Panc1 (cell line): ENCODE results near the gene CFAP77. TPM values are rescaled to one million over a fixed set of nuclear protein-coding genes. Genes with fewer than 3 reads are reported as not detected.

Experiments used
- ATAC-seq: fragments of 200-7000 bp; cut with Tn5 transposase; 2 replicates; pipeline ENCODE4 v1.9.1; 2020; ENCODE audit warnings: mild to moderate bottlenecking, moderate library complexity
- BruUV-seq: library from RNA; stranded (reverse); fragments of 400-500 nt; replicated peaks from 2 replicates; lab custom pipeline; 2021; lab: Mats Ljungman, UMichigan
- CTCF ChIA-PET: fragments of 300-600 bp; sonication (Branson Sonifier 250); formaldehyde crosslinking; loops from one replicate; lab custom pipeline; 2022; ENCODE audit warnings: antibody characterized with exemption; lab: Charles Lee
- POLR2A ChIA-PET: fragments of 300-600 bp; sonication (Branson Sonifier 250); formaldehyde crosslinking; loops from one replicate; lab custom pipeline; 2022; ENCODE audit warnings: antibody characterized with exemption; lab: Charles Lee
- DNase-seq: peaks from one replicate; pipeline ENCODE4 v3.0.0-alpha.2; 2010; ENCODE audit warnings: low read depth, low spot score
- H3K27ac ChIP-seq: 2 replicates; pipeline ENCODE4 v1.5.1; 2011; ENCODE audit warnings: mild to moderate bottlenecking, low read length, inconsistent platforms
- H3K27me3 ChIP-seq: fragments of 200-500 bp; sonication (Bioruptor generic); 2 replicates; pipeline ENCODE4 v1.6.0; 2014; ENCODE audit warnings: low read length, inconsistent platforms; ENCODE audit not compliant: control insufficient read depth, insufficient read depth
- H3K36me3 ChIP-seq: fragments of 200-500 bp; sonication (Bioruptor generic); 2 replicates; pipeline ENCODE4 v1.5.1; 2014; ENCODE audit warnings: inconsistent platforms, mild to moderate bottlenecking, low read length, moderate library complexity; ENCODE audit not compliant: control insufficient read depth, insufficient read depth
- H3K4me1 ChIP-seq: 2 replicates; pipeline ENCODE4 v1.5.1; 2011; ENCODE audit warnings: inconsistent platforms, mild to moderate bottlenecking, low read length, moderate library complexity; ENCODE audit not compliant: control insufficient read depth, insufficient read depth
- H3K4me3 ChIP-seq, 2 experiments: 2 replicates each; pipeline ENCODE4 v1.5.1; 2011 to 2012; ENCODE audit warnings: low read depth in 2 of 2, low read length in 2 of 2, mild to moderate bottlenecking in 2 of 2, inconsistent platforms in 1 of 2, moderate library complexity in 1 of 2
- H3K9me3 ChIP-seq: fragments of 200-500 bp; sonication (Bioruptor generic); 2 replicates; pipeline ENCODE4 v1.5.1; 2014; ENCODE audit warnings: low read depth, mild to moderate bottlenecking, inconsistent platforms, low read length, moderate library complexity; ENCODE audit not compliant: control insufficient read depth, insufficient read depth
- POLR2AphosphoS5 ChIP-seq: IDR thresholded peaks from 2 replicates; pipeline ENCODE4 v1.6.1; 2012; ENCODE audit warnings: mild to moderate bottlenecking, low read depth, low read length, moderate library complexity
- SIN3A ChIP-seq: IDR thresholded peaks from 2 replicates; pipeline ENCODE4 v1.6.1; 2012; ENCODE audit warnings: low read depth, mild to moderate bottlenecking, low read length, moderate library complexity, borderline replicate concordance; ENCODE audit not compliant: insufficient read depth
- TCF7L2 ChIP-seq: IDR thresholded peaks from 2 replicates; pipeline ENCODE4 v1.6.1; 2011; ENCODE audit warnings: mild to moderate bottlenecking, low read depth, low read length, inconsistent platforms
- in situ Hi-C: cut with HindIII; loops from 2 replicates; pipeline ENCODE4 v1.10.0; 2016; ENCODE audit warnings: low sequenced_read_pairs, low pct_unique_long_range_greater_than_20kb
- intact Hi-C: fragments of 100-400 bp; cut with micrococcal nuclease; formaldehyde crosslinking; loops from one replicate; pipeline ENCODE4 v1.10.0; 2022; ENCODE audit not compliant: unreplicated experiment
- total RNA-seq: library from RNA; stranded (reverse); gene quantifications from one replicate; pipeline ENCODE4 v1.2.1, GENCODE V29; 2021; ENCODE audit not compliant: unreplicated experiment
- TF ChIP-seq, protein P1 (sequence below): fragments of 450-650 bp; IDR thresholded peaks from 2 replicates; pipeline ENCODE4 v1.5.1; 2017; ENCODE audit warnings: mild to moderate bottlenecking
- TF ChIP-seq, protein P2 (sequence below), 2 experiments: IDR thresholded peaks; 2 replicates each; pipeline ENCODE4 v1.6.1; 2011 to 2012; ENCODE audit warnings: low read depth in 2 of 2, control low read depth in 1 of 2, low read length in 1 of 2, mild to moderate bottlenecking in 1 of 2, moderate library complexity in 1 of 2; ENCODE audit not compliant: insufficient read depth in 1 of 2

Gene CFAP77
- total RNA-seq, 1 experiment from 2014 or later, result not detected

DNA sequence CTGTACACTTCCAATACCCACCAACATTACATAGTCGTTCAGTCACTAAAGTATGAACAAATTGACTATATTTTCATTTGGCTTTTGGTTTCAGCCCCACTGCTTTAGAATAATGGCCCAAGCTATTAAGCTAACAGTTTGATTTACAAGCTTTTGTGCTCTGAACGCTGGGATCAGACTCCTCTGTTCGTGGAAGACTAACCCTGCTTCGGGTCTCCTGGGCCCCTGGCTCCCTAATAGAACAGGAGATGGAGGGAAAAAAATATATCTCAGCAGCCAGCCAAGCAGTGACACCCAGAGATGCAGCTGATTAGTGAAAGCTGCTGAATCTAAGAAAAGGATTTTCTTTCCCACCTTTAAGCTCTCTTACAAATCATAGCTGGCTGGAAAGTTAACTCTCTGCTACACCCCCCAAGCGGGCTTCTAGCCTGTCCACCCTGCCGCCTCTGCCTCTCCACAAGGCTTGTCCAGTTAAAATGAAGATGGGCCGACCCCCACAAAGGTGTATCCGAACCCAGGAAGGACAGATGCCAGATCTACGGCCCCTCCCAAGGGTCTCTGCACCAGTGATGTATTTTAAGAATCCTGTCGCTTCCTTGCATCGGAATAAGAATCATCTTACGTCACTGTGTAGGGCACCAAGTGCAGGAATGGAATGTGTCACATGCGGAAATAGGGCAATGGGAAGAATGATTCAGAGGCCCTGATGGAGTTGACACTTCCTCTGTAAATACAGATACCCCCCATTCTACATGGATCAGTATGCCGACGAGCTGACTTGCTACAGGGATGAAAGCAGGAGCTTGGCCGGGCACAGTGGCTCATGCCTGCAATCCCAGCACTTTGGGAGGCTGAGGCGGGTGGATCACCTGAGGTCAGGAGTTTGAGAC is 139.0 kb downstream of the CFAP77 start:
- H3K4me1 ChIP-seq, result no peaks in the 10 kb centered on the region
- no peaks in the 10 kb centered on the region for H3K36me3 ChIP-seq
- POLR2A ChIA-PET, result no interaction called here
- no peak overlapping the region for H3K4me3 ChIP-seq
- peak; percentile 48 for DNase-seq
- TF ChIP-seq, protein P1, sequence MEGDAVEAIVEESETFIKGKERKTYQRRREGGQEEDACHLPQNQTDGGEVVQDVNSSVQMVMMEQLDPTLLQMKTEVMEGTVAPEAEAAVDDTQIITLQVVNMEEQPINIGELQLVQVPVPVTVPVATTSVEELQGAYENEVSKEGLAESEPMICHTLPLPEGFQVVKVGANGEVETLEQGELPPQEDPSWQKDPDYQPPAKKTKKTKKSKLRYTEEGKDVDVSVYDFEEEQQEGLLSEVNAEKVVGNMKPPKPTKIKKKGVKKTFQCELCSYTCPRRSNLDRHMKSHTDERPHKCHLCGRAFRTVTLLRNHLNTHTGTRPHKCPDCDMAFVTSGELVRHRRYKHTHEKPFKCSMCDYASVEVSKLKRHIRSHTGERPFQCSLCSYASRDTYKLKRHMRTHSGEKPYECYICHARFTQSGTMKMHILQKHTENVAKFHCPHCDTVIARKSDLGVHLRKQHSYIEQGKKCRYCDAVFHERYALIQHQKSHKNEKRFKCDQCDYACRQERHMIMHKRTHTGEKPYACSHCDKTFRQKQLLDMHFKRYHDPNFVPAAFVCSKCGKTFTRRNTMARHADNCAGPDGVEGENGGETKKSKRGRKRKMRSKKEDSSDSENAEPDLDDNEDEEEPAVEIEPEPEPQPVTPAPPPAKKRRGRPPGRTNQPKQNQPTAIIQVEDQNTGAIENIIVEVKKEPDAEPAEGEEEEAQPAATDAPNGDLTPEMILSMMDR, result no peak
- no peak for TF ChIP-seq POLR2AphosphoS5
- TF ChIP-seq, protein P2, sequence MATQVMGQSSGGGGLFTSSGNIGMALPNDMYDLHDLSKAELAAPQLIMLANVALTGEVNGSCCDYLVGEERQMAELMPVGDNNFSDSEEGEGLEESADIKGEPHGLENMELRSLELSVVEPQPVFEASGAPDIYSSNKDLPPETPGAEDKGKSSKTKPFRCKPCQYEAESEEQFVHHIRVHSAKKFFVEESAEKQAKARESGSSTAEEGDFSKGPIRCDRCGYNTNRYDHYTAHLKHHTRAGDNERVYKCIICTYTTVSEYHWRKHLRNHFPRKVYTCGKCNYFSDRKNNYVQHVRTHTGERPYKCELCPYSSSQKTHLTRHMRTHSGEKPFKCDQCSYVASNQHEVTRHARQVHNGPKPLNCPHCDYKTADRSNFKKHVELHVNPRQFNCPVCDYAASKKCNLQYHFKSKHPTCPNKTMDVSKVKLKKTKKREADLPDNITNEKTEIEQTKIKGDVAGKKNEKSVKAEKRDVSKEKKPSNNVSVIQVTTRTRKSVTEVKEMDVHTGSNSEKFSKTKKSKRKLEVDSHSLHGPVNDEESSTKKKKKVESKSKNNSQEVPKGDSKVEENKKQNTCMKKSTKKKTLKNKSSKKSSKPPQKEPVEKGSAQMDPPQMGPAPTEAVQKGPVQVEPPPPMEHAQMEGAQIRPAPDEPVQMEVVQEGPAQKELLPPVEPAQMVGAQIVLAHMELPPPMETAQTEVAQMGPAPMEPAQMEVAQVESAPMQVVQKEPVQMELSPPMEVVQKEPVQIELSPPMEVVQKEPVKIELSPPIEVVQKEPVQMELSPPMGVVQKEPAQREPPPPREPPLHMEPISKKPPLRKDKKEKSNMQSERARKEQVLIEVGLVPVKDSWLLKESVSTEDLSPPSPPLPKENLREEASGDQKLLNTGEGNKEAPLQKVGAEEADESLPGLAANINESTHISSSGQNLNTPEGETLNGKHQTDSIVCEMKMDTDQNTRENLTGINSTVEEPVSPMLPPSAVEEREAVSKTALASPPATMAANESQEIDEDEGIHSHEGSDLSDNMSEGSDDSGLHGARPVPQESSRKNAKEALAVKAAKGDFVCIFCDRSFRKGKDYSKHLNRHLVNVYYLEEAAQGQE (IDR thresholded peaks at IDR 0.05; ENCODE audit: insufficient read depth in 1 of 2, low read depth in 2 of 2, low read length in 1 of 2), result no peak
- TF ChIP-seq TCF7L2, result no peak
- TF ChIP-seq SIN3A, result no peak
- H3K9me3 ChIP-seq, result no peaks in the 10 kb centered on the region
- no peaks in the 10 kb centered on the region for H3K27me3 ChIP-seq
- in situ Hi-C loops, result no loop called here
- CTCF ChIA-PET, result interaction anchor here (0.6 kb wide), 1 partner anchor 263 kb away, joined by 3 read pairs; no protein-coding TSS in a partner anchor
- no peak overlapping the region for H3K27ac ChIP-seq
- intact Hi-C loops, result no loop called here
- no TSS peak for BruUV-seq
- no peak for ATAC-seq

DNA sequence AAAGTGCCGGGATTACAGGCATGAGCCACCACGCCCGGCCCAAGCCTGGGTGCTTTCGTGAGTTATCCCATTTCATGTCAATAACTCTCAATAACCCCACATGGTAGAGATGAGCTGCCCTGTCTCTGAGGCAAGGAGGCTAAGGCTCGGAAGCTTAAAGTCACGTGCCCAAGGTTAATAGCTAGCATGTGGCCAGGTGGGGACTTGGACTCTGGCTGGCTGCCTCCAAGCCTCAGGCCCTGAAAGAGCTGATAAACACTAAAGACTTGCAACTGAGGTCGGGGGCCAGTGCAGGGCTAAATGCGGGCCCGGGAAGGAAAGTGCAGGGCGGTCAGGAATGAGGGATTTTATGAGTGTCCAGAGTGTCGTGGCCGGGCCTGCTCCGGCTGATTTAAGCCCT is 141.5 kb downstream of the CFAP77 start:
- no TSS peak for BruUV-seq
- intact Hi-C loops (no loop called here), in situ Hi-C loops (no loop called here)
- Histone ChIP-seq H3K9me3 (no peaks in the 10 kb centered on the region), H3K27me3 (no peaks in the 10 kb centered on the region), H3K27ac (no peak overlapping the region), H3K4me1 (no peaks in the 10 kb centered on the region), H3K36me3 (no peaks in the 10 kb centered on the region), H3K4me3 (no peak overlapping the region)
- no peak for ATAC-seq
- no peak for DNase-seq
- CTCF ChIA-PET, result no interaction called here
- POLR2A ChIA-PET, result no interaction called here
- TF ChIP-seq, protein P1, result no peak
- TF ChIP-seq SIN3A (no peak), TCF7L2 (no peak), POLR2AphosphoS5 (no peak)
- TF ChIP-seq, protein P2 (IDR thresholded peaks at IDR 0.05; ENCODE audit: insufficient read depth in 1 of 2, low read depth in 2 of 2, low read length in 1 of 2), result no peak
